Brain microvascular endothelial cell (primary cell): ENCODE data around the gene RBCK1.

ENCODE experiments used
- DNase-seq: peaks from one replicate; pipeline ENCODE4 v3.0.0-alpha.2; 2020
- H3K27ac ChIP-seq: fragments of 250-450 bp; sonication (Bioruptor Pico); 2 replicates; pipeline ENCODE4 v1.5.1; 2020; ENCODE audit warnings: mild to moderate bottlenecking, moderate library complexity
- H3K27me3 ChIP-seq: fragments of 250-450 bp; sonication (Bioruptor Pico); replicated peaks from 2 replicates; pipeline ENCODE4 v1.5.1; 2020; ENCODE audit warnings: mild to moderate bottlenecking
- H3K36me3 ChIP-seq: fragments of 250-450 bp; sonication (Bioruptor Pico); replicated peaks from 2 replicates; pipeline ENCODE4 v1.5.1; 2020; ENCODE audit warnings: mild to moderate bottlenecking
- H3K4me3 ChIP-seq: 2 replicates; pipeline ENCODE4 v1.5.1; 2011; ENCODE audit warnings: low read depth, mild to moderate bottlenecking, control low read depth, low read length, moderate library complexity
- in situ Hi-C: cut with HindIII; loops from 2 replicates; pipeline ENCODE4 v1.10.0; 2017; ENCODE audit warnings: low sequenced_read_pairs, low pct_ligation_motif_present
- TF ChIP-seq, protein P1 (sequence below): IDR thresholded peaks from 2 replicates; pipeline ENCODE4 v1.5.1; 2011; ENCODE audit warnings: low read depth, mild to moderate bottlenecking, moderate library complexity, low read length, control low read depth, inconsistent platforms; ENCODE audit errors: missing control alignments

The RBCK1 gene

GRCh38 chr20:427401-427800 lies 19.3 kb downstream of the RBCK1 start:
- H3K36me3 ChIP-seq = peaks cover 30% of the 10 kb centered on the region

GRCh38 chr20:427849-428657 lies 20.0 kb downstream of the RBCK1 start:
- H3K27ac ChIP-seq = no peak overlapping the region

More at GRCh38 chr20:427401-427800, 19.3 kb downstream of the RBCK1 start:
- no peak overlapping the region for H3K4me3 ChIP-seq
- H3K27ac ChIP-seq = no peak overlapping the region
- TF ChIP-seq, protein P1, sequence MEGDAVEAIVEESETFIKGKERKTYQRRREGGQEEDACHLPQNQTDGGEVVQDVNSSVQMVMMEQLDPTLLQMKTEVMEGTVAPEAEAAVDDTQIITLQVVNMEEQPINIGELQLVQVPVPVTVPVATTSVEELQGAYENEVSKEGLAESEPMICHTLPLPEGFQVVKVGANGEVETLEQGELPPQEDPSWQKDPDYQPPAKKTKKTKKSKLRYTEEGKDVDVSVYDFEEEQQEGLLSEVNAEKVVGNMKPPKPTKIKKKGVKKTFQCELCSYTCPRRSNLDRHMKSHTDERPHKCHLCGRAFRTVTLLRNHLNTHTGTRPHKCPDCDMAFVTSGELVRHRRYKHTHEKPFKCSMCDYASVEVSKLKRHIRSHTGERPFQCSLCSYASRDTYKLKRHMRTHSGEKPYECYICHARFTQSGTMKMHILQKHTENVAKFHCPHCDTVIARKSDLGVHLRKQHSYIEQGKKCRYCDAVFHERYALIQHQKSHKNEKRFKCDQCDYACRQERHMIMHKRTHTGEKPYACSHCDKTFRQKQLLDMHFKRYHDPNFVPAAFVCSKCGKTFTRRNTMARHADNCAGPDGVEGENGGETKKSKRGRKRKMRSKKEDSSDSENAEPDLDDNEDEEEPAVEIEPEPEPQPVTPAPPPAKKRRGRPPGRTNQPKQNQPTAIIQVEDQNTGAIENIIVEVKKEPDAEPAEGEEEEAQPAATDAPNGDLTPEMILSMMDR = no peak
- in situ Hi-C loops = no loop called here
- no peaks in the 10 kb centered on the region for H3K27me3 ChIP-seq
- DNase-seq = no peak

DNA sequence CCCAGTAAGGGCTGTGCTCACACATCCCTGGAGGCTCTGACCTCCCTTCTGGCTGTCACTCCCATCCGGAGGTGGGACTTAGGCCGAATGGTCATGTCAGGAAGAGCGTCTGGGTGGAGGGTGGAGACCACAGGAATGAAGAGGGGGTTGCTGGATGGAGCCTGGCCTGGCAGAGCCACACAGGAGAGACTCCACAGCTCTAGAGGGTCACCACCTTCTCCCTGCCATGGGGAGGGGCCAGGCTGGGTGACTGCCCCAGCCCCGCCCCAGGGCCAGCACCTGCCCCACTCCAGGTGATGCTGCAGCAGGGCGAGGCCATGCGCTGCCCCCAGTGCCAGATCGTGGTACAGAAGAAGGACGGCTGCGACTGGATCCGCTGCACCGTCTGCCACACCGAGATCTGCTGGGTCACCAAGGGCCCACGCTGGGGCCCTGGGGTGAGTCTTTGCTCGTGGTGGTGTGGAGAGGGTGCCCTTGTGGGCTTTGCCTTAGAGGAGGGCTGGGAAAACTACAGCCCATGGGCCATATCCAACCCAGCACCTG lies 20.6 kb downstream of the RBCK1 start:
- Histone ChIP-seq H3K27ac (no peak overlapping the region), H3K4me3 (no peak overlapping the region), H3K27me3 (no peaks in the 10 kb centered on the region), H3K36me3 (peaks cover 27% of the 10 kb centered on the region)
- in situ Hi-C loops = no loop called here
- TF ChIP-seq, protein P1 = no peak
- no peak for DNase-seq

More at GRCh38 chr20:427849-428657, 20.0 kb downstream of the RBCK1 start:
- Histone ChIP-seq H3K4me3 (no peak overlapping the region), H3K27me3 (no peaks in the 10 kb centered on the region), H3K36me3 (peaks cover 27% of the 10 kb centered on the region)
- in situ Hi-C loops = no loop called here
- TF ChIP-seq, protein P1 = no peak
- no peak for DNase-seq

- no peaks in the 10 kb centered on the region for H3K27me3 ChIP-seq
- in situ Hi-C loops = no loop called here
- no peak overlapping the region for H3K4me3 ChIP-seq
- no peak overlapping the region for H3K27ac ChIP-seq
- H3K36me3 ChIP-seq = peaks cover 29% of the 10 kb centered on the region
- DNase-seq = no peak
- TF ChIP-seq, protein P1 = no peak
Observed at GRCh38 chr20:430091-430999, 22.2 kb downstream of the RBCK1 start.

GRCh38 chr20:431012-431904 lies 23.2 kb downstream of the RBCK1 start:
- H3K4me3 ChIP-seq = no peak overlapping the region
- in situ Hi-C loops = no loop called here
- no peak overlapping the region for H3K27ac ChIP-seq
- H3K27me3 ChIP-seq = no peaks in the 10 kb centered on the region
- peaks cover 35% of the 10 kb centered on the region for H3K36me3 ChIP-seq
- TF ChIP-seq, protein P1 = peak; percentile 81
- peak; percentile 55 for DNase-seq
